HepG2 (cell line): ENCODE measurements around the gene MRPS2. TPM values are rescaled to one million over a fixed set of nuclear protein-coding genes. Genes with fewer than 3 reads are reported as not detected.

Experiments used
- FOSL1 ChIP-seq: sonication (generic); formaldehyde crosslinking; IDR thresholded peaks from 2 replicates; pipeline ENCODE4 v1.9.0; 2021; ENCODE audit warnings: missing genetic modification reagents, borderline replicate concordance
- FOXC1 ChIP-seq: sonication (generic); formaldehyde crosslinking; IDR thresholded peaks from 2 replicates; pipeline ENCODE4 v1.8.0; 2022; ENCODE audit warnings: mild to moderate bottlenecking, missing genetic modification reagents, borderline replicate concordance
- HNRNPL ChIP-seq: fragments of 200-400 bp; formaldehyde crosslinking; IDR thresholded peaks from 2 replicates; pipeline ENCODE4 v1.6.1; 2017; ENCODE audit warnings: mild to moderate bottlenecking, low read depth, low read length
- JUND ChIP-seq: sonication (generic); formaldehyde crosslinking; IDR thresholded peaks from 2 replicates; pipeline ENCODE4 v1.8.0; 2022; ENCODE audit warnings: mild to moderate bottlenecking, missing genetic modification reagents
- MAFF ChIP-seq: IDR thresholded peaks from 2 replicates; pipeline ENCODE4 v1.6.1; 2011; ENCODE audit warnings: low read depth, low read length, improper control_type of control experiment
- NBN ChIP-seq: fragments of 450-650 bp; conservative IDR thresholded peaks from 2 replicates; pipeline ENCODE4 v1.6.1; 2017
- NFE2L1 ChIP-seq: sonication (generic); formaldehyde crosslinking; IDR thresholded peaks from 2 replicates; pipeline ENCODE4 v1.4.0; 2020; ENCODE audit warnings: missing genetic modification reagents, mild to moderate bottlenecking, borderline replicate concordance
- RFX3 ChIP-seq: IDR thresholded peaks from 2 replicates; pipeline ENCODE4 v1.6.1; 2016; ENCODE audit warnings: missing biosample characterization, missing genetic modification reagents
- SRSF9 ChIP-seq: fragments of 200-400 bp; formaldehyde crosslinking; IDR thresholded peaks from 2 replicates; pipeline ENCODE4 v1.6.1; 2018; ENCODE audit warnings: borderline replicate concordance, mild to moderate bottlenecking, low read depth, low read length; ENCODE audit not compliant: insufficient read depth, poor library complexity, severe bottlenecking
- TARDBP ChIP-seq: sonication (generic); formaldehyde crosslinking; IDR thresholded peaks from 2 replicates; pipeline ENCODE4 v1.8.0; 2022; ENCODE audit warnings: mild to moderate bottlenecking, missing genetic modification reagents
- TBL1XR1 ChIP-seq: fragments of 150-350 bp; IDR thresholded peaks from 2 replicates; pipeline ENCODE4 v1.6.1; 2014; ENCODE audit warnings: borderline replicate concordance, low read length; ENCODE audit not compliant: partially characterized antibody
- ZC3H13 ChIP-seq: sonication (generic); formaldehyde crosslinking; IDR thresholded peaks from 2 replicates; pipeline ENCODE4 v1.8.1; 2023; ENCODE audit warnings: mild to moderate bottlenecking, missing genetic modification reagents, moderate library complexity
- ZNF318 ChIP-seq: sonication (generic); formaldehyde crosslinking; IDR thresholded peaks from 2 replicates; pipeline ENCODE4 v1.4.0; 2020; ENCODE audit warnings: mild to moderate bottlenecking, missing genetic modification reagents
- ZNF44 ChIP-seq: sonication (generic); formaldehyde crosslinking; IDR thresholded peaks from 2 replicates; pipeline ENCODE4 v1.5.1; 2020; ENCODE audit warnings: mild to moderate bottlenecking, missing genetic modification reagents
- ZNF501 ChIP-seq: sonication (generic); formaldehyde crosslinking; IDR thresholded peaks from 2 replicates; pipeline ENCODE4 v1.5.1; 2020; ENCODE audit warnings: mild to moderate bottlenecking, moderate library complexity, missing genetic modification reagents
- ZNF766 ChIP-seq: sonication (generic); formaldehyde crosslinking; IDR thresholded peaks from 2 replicates; pipeline ENCODE4 v1.5.0; 2020; ENCODE audit warnings: missing genetic modification reagents, borderline replicate concordance
- ZSCAN25 ChIP-seq: sonication (generic); formaldehyde crosslinking; IDR thresholded peaks from 2 replicates; pipeline ENCODE4 v1.8.0; 2022; ENCODE audit warnings: mild to moderate bottlenecking, missing genetic modification reagents
- polyA plus RNA-seq, 8 experiments: library from polyadenylated mRNA; depleted of rRNA in 3 of 8; stranded (reverse) in 7 of 8; unstranded in 1 of 8; fragments of >200 nt; fragmentation: Illumina TruSeq in 4 of 8; extraction: Trizol in 4 of 8; gene quantifications; 2 replicates each; pipeline versions ENCODE4 v1.2.1 to v1.2.3, GENCODE V29; 2011 to 2016; ENCODE audit warnings: low read depth in 4 of 8, missing spikeins in 1 of 8, mixed read lengths in 1 of 8; ENCODE audit not compliant: insufficient read depth in 1 of 8
- total RNA-seq, 5 experiments: library from RNA; depleted of rRNA; stranded (reverse); fragments of >200 nt; fragmentation: Illumina TruSeq; extraction: Trizol; gene quantifications; 2 replicates each; pipeline ENCODE4 v1.2.3, GENCODE V29; 2016; ENCODE audit warnings: low read depth in 1 of 5
- TF ChIP-seq, protein P1 (sequence below): sonication (generic); formaldehyde crosslinking; IDR thresholded peaks from 2 replicates; pipeline ENCODE4 v1.4.0; 2020; ENCODE audit warnings: missing genetic modification reagents, low read depth, mild to moderate bottlenecking, borderline replicate concordance
- TF ChIP-seq, protein P2 (sequence below): sonication (generic); formaldehyde crosslinking; IDR thresholded peaks from 2 replicates; pipeline ENCODE4 v1.4.0; 2020; ENCODE audit warnings: missing genetic modification reagents, borderline replicate concordance

The MRPS2 gene
- total and polyA plus RNA-seq, 2 of the 13 experiments (the other 11 are each of a cell fraction or from before 2014, with no cell fraction given) = 44.4 to 86.7 TPM

DNA sequence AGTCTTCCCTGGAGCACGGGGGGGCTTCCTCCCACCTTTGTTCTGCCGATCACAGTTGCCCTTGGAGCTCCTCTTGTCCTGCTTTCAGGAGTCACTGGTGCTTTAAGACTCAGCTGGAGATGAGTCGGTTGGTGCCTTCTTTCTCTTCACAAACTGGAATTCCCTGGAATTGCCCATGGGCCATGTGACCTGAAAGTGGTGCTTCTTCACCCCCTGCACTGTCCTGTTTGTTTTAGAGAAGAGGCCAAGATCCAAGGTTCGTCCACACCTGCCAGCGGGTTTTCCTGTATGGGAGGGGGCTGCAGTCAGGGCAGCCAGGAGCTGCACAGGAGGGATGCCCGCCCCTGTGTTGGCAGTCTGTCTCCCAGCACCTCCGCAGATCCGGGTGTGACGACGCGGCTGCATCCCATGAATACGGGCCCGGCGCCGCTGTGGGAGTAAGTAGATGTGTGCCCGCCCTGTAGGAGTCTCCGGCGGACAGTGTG lies 9.5 kb upstream of the MRPS2 start (continued):
- TF ChIP-seq FOSL1 (no peak), JUND (no peak), MAFF (no peak), ZNF766 (CRISPR knock-in tag) (no peak), RFX3 (CRISPR knock-in tag) (no peak), HNRNPL (0 out of 2 replicates have a peak, but pooled peaks have one; percentile 72), ZNF501 (CRISPR knock-in tag) (0 out of 2 replicates have a peak, but pooled peaks have one; percentile 44), ZC3H13 (CRISPR knock-in tag) (no peak), NFE2L1 (CRISPR knock-in tag) (no peak), SRSF9 (no peak), TARDBP (CRISPR knock-in tag) (peak; percentile 32; the same call in 1 of the 2 replicates), ZSCAN25 (no peak), ZNF44 (CRISPR knock-in tag) (no peak), FOXC1 (CRISPR knock-in tag) (peak; percentile 67; the same call in 1 of the 2 replicates), NBN (no peak), TBL1XR1 (no peak), ZNF318 (CRISPR knock-in tag) (peak; percentile 91)
- TF ChIP-seq, protein P1, sequence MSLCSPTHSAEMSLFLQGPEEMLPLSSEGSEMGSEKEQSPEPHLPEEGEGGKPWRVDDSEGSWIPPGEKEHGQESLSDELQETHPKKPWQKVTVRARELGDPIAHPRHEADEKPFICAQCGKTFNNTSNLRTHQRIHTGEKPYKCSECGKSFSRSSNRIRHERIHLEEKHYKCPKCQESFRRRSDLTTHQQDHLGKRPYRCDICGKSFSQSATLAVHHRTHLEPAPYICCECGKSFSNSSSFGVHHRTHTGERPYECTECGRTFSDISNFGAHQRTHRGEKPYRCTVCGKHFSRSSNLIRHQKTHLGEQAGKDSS (CRISPR knock-in tag) = peak; percentile 52; the same call in 1 of the 2 replicates
- TF ChIP-seq, protein P2, sequence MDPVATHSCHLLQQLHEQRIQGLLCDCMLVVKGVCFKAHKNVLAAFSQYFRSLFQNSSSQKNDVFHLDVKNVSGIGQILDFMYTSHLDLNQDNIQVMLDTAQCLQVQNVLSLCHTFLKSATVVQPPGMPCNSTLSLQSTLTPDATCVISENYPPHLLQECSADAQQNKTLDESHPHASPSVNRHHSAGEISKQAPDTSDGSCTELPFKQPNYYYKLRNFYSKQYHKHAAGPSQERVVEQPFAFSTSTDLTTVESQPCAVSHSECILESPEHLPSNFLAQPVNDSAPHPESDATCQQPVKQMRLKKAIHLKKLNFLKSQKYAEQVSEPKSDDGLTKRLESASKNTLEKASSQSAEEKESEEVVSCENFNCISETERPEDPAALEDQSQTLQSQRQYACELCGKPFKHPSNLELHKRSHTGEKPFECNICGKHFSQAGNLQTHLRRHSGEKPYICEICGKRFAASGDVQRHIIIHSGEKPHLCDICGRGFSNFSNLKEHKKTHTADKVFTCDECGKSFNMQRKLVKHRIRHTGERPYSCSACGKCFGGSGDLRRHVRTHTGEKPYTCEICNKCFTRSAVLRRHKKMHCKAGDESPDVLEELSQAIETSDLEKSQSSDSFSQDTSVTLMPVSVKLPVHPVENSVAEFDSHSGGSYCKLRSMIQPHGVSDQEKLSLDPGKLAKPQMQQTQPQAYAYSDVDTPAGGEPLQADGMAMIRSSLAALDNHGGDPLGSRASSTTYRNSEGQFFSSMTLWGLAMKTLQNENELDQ (CRISPR knock-in tag) = no peak
